HCT116 (cell line): Measurements from ENCODE around the gene COL18A1. TPM values are rescaled to one million over a fixed set of nuclear protein-coding genes. Genes with fewer than 3 reads are reported as not detected.
A peak's percentile ranks its signal among the peaks of the same experiment; 100 is the strongest.

ENCODE experiments used
- ATAC-seq: fragments of 200-7000 bp; cut with Tn5 transposase; 2 replicates; pipeline ENCODE4 v1.9.1; 2020; ENCODE audit warnings: mild to moderate bottlenecking, moderate library complexity
- BruUV-seq: library from RNA; stranded (reverse); fragments of 400-500 nt; replicated peaks from 2 replicates; lab custom pipeline; 2021; lab: Mats Ljungman, UMichigan
- CTCF ChIA-PET: fragments of 300-600 bp; sonication (Branson Sonifier 250); formaldehyde crosslinking; loops from one replicate; lab custom pipeline; 2021; ENCODE audit warnings: antibody characterized with exemption; lab: Charles Lee
- POLR2A ChIA-PET: fragments of 300-600, 350-600 bp; sonication (Branson Sonifier 250); formaldehyde crosslinking; loops from one replicate; lab custom pipeline; 2021; ENCODE audit warnings: antibody characterized with exemption; lab: Charles Lee
- RAD21 ChIA-PET, 2 experiments: fragments of 300-600 bp; sonication (Branson Sonifier 250); formaldehyde crosslinking; loops; one replicate each; lab custom pipeline; 2023; ENCODE audit warnings: low total read pairs in 2 of 2; ENCODE audit not compliant: uncharacterized antibody in 2 of 2, unreplicated experiment in 2 of 2, low non-redundant PET in 1 of 2; lab: Charles Lee
- DNase-seq: peaks from one replicate; pipeline ENCODE4 v3.0.0-alpha.2; 2010; ENCODE audit warnings: low read depth, low spot score
- H2AFZ ChIP-seq: fragments of 200-600 bp; shearing (Covaris generic), sonication (generic); 2 replicates; pipeline ENCODE4 v1.6.1; 2017; ENCODE audit warnings: low read depth, mixed run types, mixed read lengths, antibody characterized with exemption, low read length; ENCODE audit not compliant: poor library complexity, severe bottlenecking
- H3K27ac ChIP-seq: 2 replicates; pipeline ENCODE4 v1.5.1; 2012; ENCODE audit warnings: low read depth, low read length
- H3K27me3 ChIP-seq: fragments of 200-600 bp; sonication (generic); 2 replicates; pipeline ENCODE4 v1.6.1; 2016; ENCODE audit warnings: mixed run types, low read length, mixed read lengths; ENCODE audit not compliant: insufficient read depth
- H3K36me3 ChIP-seq, 2 experiments: fragments of 200-500 bp in 1 of 2; fragments of 200-600 bp in 1 of 2; sonication (Bioruptor generic) in 1 of 2; sonication (generic) in 1 of 2; 2 replicates each; pipeline versions ENCODE4 v1.5.1 to v1.6.1; 2014 to 2016; ENCODE audit warnings: low read length in 2 of 2, inconsistent platforms in 1 of 2, mixed read lengths in 1 of 2, mixed run types in 1 of 2; ENCODE audit not compliant: insufficient read depth in 2 of 2, control insufficient read depth in 1 of 2
- H3K4me1 ChIP-seq, 2 experiments: fragments of 200-600 bp in 1 of 2; sonication (generic) in 1 of 2; 2 replicates each; pipeline versions ENCODE4 v1.5.1 to v1.6.1; 2012 to 2017; ENCODE audit warnings: low read length in 2 of 2, inconsistent platforms in 1 of 2, mild to moderate bottlenecking in 1 of 2, mixed read lengths in 1 of 2, mixed run types in 1 of 2, moderate library complexity in 1 of 2; ENCODE audit not compliant: insufficient read depth in 2 of 2, control insufficient read depth in 1 of 2
- H3K4me2 ChIP-seq: fragments of 200-600 bp; sonication (generic); 2 replicates; pipeline ENCODE4 v1.6.1; 2017; ENCODE audit warnings: mixed run types, low read length, mixed read lengths
- H3K4me3 ChIP-seq, 2 experiments: fragments of 200-600 bp in 1 of 2; sonication (generic) in 1 of 2; replicated peaks in 1 of 2; 2 replicates each; pipeline ENCODE4 v1.5.1; 2011 to 2016; ENCODE audit warnings: low read length in 2 of 2, control low read depth in 1 of 2, low read depth in 1 of 2, mild to moderate bottlenecking in 1 of 2, mixed read lengths in 1 of 2, mixed run types in 1 of 2
- H3K79me2 ChIP-seq: fragments of 200-600 bp; sonication (generic); 2 replicates; pipeline ENCODE4 v1.6.1; 2017; ENCODE audit warnings: mild to moderate bottlenecking, mixed run types, low read length, moderate library complexity, mixed read lengths; ENCODE audit not compliant: insufficient read depth
- H3K9ac ChIP-seq: fragments of 200-600 bp; sonication (generic); 2 replicates; pipeline ENCODE4 v1.6.1; 2016; ENCODE audit warnings: low read length, mixed read lengths
- H3K9me2 ChIP-seq: fragments of 200-600 bp; sonication (generic), shearing (Covaris generic); 2 replicates; pipeline ENCODE4 v1.6.1; 2017; ENCODE audit warnings: mixed run types, mild to moderate bottlenecking, moderate library complexity; ENCODE audit not compliant: insufficient read depth
- H3K9me3 ChIP-seq, 2 experiments: fragments of 200-500 bp in 1 of 2; fragments of 200-600 bp in 1 of 2; sonication (Bioruptor generic) in 1 of 2; sonication (generic) in 1 of 2; 2 replicates each; pipeline ENCODE4 v1.6.1; 2014 to 2017; ENCODE audit warnings: low read length in 2 of 2, mixed read lengths in 2 of 2, inconsistent platforms in 1 of 2, low read depth in 1 of 2, mild to moderate bottlenecking in 1 of 2, mixed run types in 1 of 2, moderate library complexity in 1 of 2; ENCODE audit not compliant: control insufficient read depth in 1 of 2, insufficient read depth in 1 of 2
- H4K20me1 ChIP-seq: fragments of 200-600 bp; sonication (generic), shearing (Covaris generic); 2 replicates; pipeline ENCODE4 v1.6.1; 2017; ENCODE audit warnings: mixed run types, mild to moderate bottlenecking, moderate library complexity; ENCODE audit not compliant: insufficient read depth
- CEBPB ChIP-seq: IDR thresholded peaks from 2 replicates; pipeline ENCODE4 v1.6.1; 2012; ENCODE audit warnings: low read depth
- CTCF ChIP-seq, 3 experiments: fragments of 200-600 bp in 1 of 3; sonication (generic) in 1 of 3; IDR thresholded peaks in 2 of 3; conservative IDR thresholded peaks in 1 of 3; 2 replicates each; pipeline ENCODE4 v1.5.1; 2012 to 2017; ENCODE audit warnings: low read depth in 2 of 3, low read length in 2 of 3, antibody characterized with exemption in 1 of 3, borderline replicate concordance in 1 of 3, control low read depth in 1 of 3, mild to moderate bottlenecking in 1 of 3, mixed read lengths in 1 of 3, mixed run types in 1 of 3, moderate library complexity in 1 of 3; ENCODE audit not compliant: insufficient read depth in 1 of 3
- ELF1 ChIP-seq: IDR thresholded peaks from 2 replicates; pipeline ENCODE4 v1.6.1; 2012; ENCODE audit warnings: low read depth, borderline replicate concordance
- EZH2 ChIP-seq: fragments of 200-600 bp; sonication (generic); IDR thresholded peaks from 2 replicates; pipeline ENCODE4 v1.6.1; 2017; ENCODE audit warnings: antibody characterized with exemption, mixed run types
- FOSL1 ChIP-seq: IDR thresholded peaks from 2 replicates; pipeline ENCODE4 v1.6.1; 2012; ENCODE audit warnings: low read depth
- POLR2A ChIP-seq: IDR thresholded peaks from 2 replicates; pipeline ENCODE4 v1.7.0; 2011; ENCODE audit warnings: borderline replicate concordance; ENCODE audit not compliant: insufficient read depth, insufficient read length; ENCODE audit errors: extremely low read depth
- RAD21 ChIP-seq: IDR thresholded peaks from 2 replicates; pipeline ENCODE4 v1.6.1; 2012; ENCODE audit warnings: low read depth, mild to moderate bottlenecking
- SIN3A ChIP-seq: IDR thresholded peaks from 2 replicates; pipeline ENCODE4 v1.6.1; 2012; ENCODE audit warnings: low read depth
- SP1 ChIP-seq: IDR thresholded peaks from 2 replicates; pipeline ENCODE4 v1.6.1; 2012; ENCODE audit warnings: low read depth
- ZFX ChIP-seq: fragments of 450-650 bp; IDR thresholded peaks from 2 replicates; pipeline ENCODE4 v1.6.1; 2017
- intact Hi-C: fragments of 100-400 bp; cut with micrococcal nuclease; formaldehyde crosslinking; loops from 2 replicates; pipeline ENCODE4 v1.10.0; 2022
- total RNA-seq: library from RNA; stranded (reverse); gene quantifications from one replicate; pipeline ENCODE4 v1.2.1, GENCODE V29; 2021; ENCODE audit not compliant: unreplicated experiment

COL18A1 gene
- total RNA-seq, 1 experiment from 2014 or later = 59.5 TPM

- H3K27ac ChIP-seq = peak overlapping the region; percentile 46
- no TSS peak for BruUV-seq
- DNase-seq = no peak
- no peak overlapping the region for H2AFZ ChIP-seq
- peak overlapping the region; percentile 21; the same call in 1 of the 2 replicates for H3K9ac ChIP-seq
- no peaks in the 10 kb centered on the region for H3K79me2 ChIP-seq
- intact Hi-C loops = loop anchor here (5.0 to 10.0 kb wide), 2 partner anchors 90 to 373 kb away; partner anchors contain the start of gene PCBP3
- CTCF ChIA-PET = no interaction called here
- POLR2A ChIA-PET = no interaction called here
- no peak for ATAC-seq
- H4K20me1 ChIP-seq = no peaks in the 10 kb centered on the region
- H3K9me3 ChIP-seq = no peaks in the 10 kb centered on the region
- no peak for TF ChIP-seq FOSL1
- no peak for TF ChIP-seq ZFX
- TF ChIP-seq, all 23 proteins: peak for 0
- peaks cover 14 to 38% of the 10 kb centered on the region in 2 experiments for H3K4me1 ChIP-seq
- no peaks in the 10 kb centered on the region for H3K36me3 ChIP-seq
- H3K27me3 ChIP-seq = no peaks in the 10 kb centered on the region
- H3K4me3 ChIP-seq = no peak overlapping the region
- no peaks in the 10 kb centered on the region for H3K9me2 ChIP-seq
- RAD21 ChIA-PET = no interaction called here
- peak overlapping the region; percentile 55 for H3K4me2 ChIP-seq
Measured at GRCh38 chr21:45551783-45552695, 147.1 kb downstream of the COL18A1 start.

- H3K4me2 ChIP-seq = no peak overlapping the region
- H3K27ac ChIP-seq = peak overlapping the region; percentile 16; the same call in 1 of the 2 replicates
- DNase-seq = no peak
Measured at GRCh38 chr21:45552696-45553391, 147.9 kb downstream of the COL18A1 start.

More at GRCh38 chr21:45552696-45553391, 147.9 kb downstream of the COL18A1 start:
- Histone ChIP-seq H4K20me1 (no peaks in the 10 kb centered on the region), H3K9ac (no peak overlapping the region), H2AFZ (no peak overlapping the region)
- POLR2A ChIA-PET = no interaction called here
- intact Hi-C loops = loop anchor here (5.0 to 10.0 kb wide), 2 partner anchors 89 to 372 kb away; partner anchors contain the start of gene PCBP3
- TF ChIP-seq EZH2 (no peak), ELF1 (no peak), SP1 (no peak), RAD21 (no peak), SIN3A (no peak), POLR2A (no peak), CTCF (IDR thresholded peaks at IDR 0.05 in 2 of 3, conservative IDR thresholded peaks at IDR 0.05 in 1 of 3; ENCODE audit: borderline replicate concordance in 1 of 3, insufficient read depth in 1 of 3, low read depth in 2 of 3, low read length in 2 of 3) (no peak), CEBPB (no peak)
- TF ChIP-seq, all 23 proteins: peak for 0
- CTCF ChIA-PET = no interaction called here
- no TSS peak for BruUV-seq
- Histone ChIP-seq H3K27me3 (no peaks in the 10 kb centered on the region), H3K79me2 (no peaks in the 10 kb centered on the region), H3K9me2 (no peaks in the 10 kb centered on the region), H3K9me3 (no peaks in the 10 kb centered on the region), H3K4me1 (peaks cover 14 to 38% of the 10 kb centered on the region in 2 experiments), H3K36me3 (no peaks in the 10 kb centered on the region), H3K4me3 (no peak overlapping the region)
- no peak for ATAC-seq
- RAD21 ChIA-PET = no interaction called here
